Measurements from ENCODE around the gene RAB21.
"Not testable (repeated sequence)": the region's sequence is repeated elsewhere in the genome, so short reads cannot be mapped to it uniquely, and the experiment has no call there.

The RAB21 gene

GRCh38 chr12:71800177-71800576 lies 45.5 kb downstream of the RAB21 start:
- DNase-seq: no peak

- no peak for DNase-seq
Measured at GRCh38 chr12:71804505-71804904, 49.8 kb downstream of the RAB21 start.

GRCh38 chr12:71810921-71811320 lies 56.3 kb downstream of the RAB21 start:
- no peak for DNase-seq

GRCh38 chr12:71815242-71815641 lies 60.6 kb downstream of the RAB21 start:
- not testable (repeated sequence) for DNase-seq

- not testable (repeated sequence) for DNase-seq
Measured at GRCh38 chr12:71822088-71822487, 67.4 kb downstream of the RAB21 start.

- DNase-seq: no peak
Measured at GRCh38 chr12:71828813-71829212, 74.2 kb downstream of the RAB21 start.

GRCh38 chr12:71837356-71837755 lies 82.7 kb downstream of the RAB21 start:
- DNase-seq: no peak

- DNase-seq: no peak
Measured at GRCh38 chr12:71838231-71838630, 83.6 kb downstream of the RAB21 start.

GRCh38 chr12:71838676-71839075 lies 84.0 kb downstream of the RAB21 start:
- DNase-seq: no peak

- DNase-seq: peak; percentile 1
Measured at GRCh38 chr12:71840231-71840847, 85.7 kb downstream of the RAB21 start.

GRCh38 chr12:71846322-71846940 lies 91.8 kb downstream of the RAB21 start:
- DNase-seq: peak; percentile 1

- DNase-seq: no peak
Measured at GRCh38 chr12:71848212-71848611, 93.5 kb downstream of the RAB21 start.

- no peak for DNase-seq
Measured at GRCh38 chr12:71849109-71849851, 94.6 kb downstream of the RAB21 start.
